T-helper 2 cell treated with Interferon-gamma antibody and Interleukin-4, amounts not matched to agents 100 ng/mL and 5 ng/mL, for 36 hours (primary cell): ENCODE data around the gene PAPOLG. TPM values are rescaled to one million over a fixed set of nuclear protein-coding genes. Genes with fewer than 3 reads are reported as not detected.

Experiments
- intact Hi-C: fragments of 100-400 bp; cut with micrococcal nuclease; formaldehyde crosslinking; loops from one replicate; pipeline ENCODE4 v1.15.1; 2023
- total RNA-seq: library from RNA; stranded (reverse); gene quantifications from 2 replicates; pipeline ENCODE4 v1.2.3, GENCODE V29; 2022

PAPOLG gene
- total RNA-seq, 1 donor from 2014 or later: 19.1 TPM

DNA sequence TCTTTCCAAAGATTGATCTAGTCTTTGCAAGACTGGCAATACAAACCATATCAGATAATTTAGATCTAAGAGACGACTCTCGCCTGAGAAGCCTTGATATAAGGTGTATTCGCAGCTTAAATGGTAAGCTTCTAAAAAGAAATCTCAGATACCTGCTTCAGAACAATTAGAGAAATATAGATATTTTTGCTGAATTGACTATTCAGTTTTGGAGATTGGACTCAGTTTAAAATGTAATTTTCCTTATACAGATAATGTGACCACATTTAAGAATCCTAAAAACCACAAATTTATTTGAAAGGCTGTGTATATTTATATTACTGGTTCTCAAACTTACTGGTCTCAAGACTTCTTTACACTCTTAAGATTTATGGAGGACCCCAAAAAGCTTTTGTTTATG lies 15.4 kb downstream of the PAPOLG start:
- intact Hi-C loops: no loop called here

DNA sequence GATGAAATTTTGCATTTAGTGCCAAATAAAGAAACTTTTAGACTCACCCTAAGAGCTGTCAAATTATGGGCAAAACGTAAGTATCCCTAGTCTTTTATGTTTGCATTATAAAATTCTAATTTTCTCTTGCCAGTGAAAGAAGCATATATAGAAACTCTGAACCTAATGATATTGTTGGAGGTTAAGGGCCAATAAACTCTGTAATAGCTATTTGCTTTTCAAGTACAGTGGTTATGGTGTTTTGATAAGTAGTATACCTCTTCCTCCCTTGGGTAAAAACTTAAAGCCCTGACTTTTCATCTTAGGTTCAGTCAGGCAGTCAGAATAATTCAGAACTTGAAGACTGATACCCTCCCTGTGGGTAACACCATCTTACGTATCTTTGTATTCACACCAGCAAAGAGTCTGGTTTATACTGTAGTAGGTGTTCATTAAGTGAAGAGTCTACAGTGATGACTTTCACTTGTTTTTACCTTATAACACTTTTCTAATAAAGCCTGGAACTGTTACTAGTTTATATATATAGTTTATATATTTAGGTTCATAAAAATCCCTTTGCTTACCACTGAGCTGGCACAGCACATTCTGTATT lies 19.1 kb downstream of the PAPOLG start:
- intact Hi-C loops: no loop called here

DNA sequence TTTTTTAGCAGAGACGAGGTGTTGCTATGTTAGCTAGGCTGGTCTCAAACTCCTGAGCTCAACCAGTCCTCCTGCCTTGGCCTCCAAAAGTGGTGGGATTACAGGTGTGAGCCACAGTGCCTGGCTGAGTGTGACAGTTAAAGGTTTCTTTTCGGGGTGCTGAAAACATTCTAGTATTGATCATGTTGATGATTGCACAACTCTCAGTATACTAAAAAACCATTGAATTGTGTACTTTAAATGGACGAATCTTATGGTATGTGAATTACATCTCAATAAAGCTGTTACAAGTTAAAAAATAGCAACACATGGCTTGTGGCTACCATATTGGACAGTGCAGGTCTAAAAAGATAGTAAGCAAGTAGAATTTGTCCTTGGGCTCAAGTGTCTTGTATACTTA lies 22.3 kb downstream of the PAPOLG start:
- intact Hi-C loops: no loop called here

- intact Hi-C loops: no loop called here
Measured at GRCh38 chr2:60779426-60779825, 23.4 kb downstream of the PAPOLG start.

DNA sequence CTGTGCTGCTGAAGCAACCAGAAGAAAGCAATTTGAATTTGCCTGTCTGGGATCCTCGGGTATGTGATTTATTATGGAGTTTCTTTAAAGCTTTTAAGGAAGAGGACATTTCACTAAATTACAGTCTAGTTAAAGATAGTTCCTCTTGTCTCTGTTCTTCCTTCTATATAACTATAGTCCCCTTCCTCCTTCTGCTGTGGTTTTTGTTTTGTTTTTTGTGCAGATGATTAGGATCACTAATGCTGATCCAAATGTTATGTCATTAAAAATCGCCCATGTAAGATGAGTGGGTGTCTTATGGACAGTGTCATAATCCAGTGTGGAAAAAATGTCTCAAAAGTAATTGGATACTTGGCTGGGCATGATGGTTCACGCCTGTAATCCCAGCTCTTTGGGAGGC lies 24.7 kb downstream of the PAPOLG start:
- intact Hi-C loops: no loop called here

GRCh38 chr2:60793169-60793568 lies 37.1 kb downstream of the PAPOLG start:
- intact Hi-C loops: no loop called here

DNA sequence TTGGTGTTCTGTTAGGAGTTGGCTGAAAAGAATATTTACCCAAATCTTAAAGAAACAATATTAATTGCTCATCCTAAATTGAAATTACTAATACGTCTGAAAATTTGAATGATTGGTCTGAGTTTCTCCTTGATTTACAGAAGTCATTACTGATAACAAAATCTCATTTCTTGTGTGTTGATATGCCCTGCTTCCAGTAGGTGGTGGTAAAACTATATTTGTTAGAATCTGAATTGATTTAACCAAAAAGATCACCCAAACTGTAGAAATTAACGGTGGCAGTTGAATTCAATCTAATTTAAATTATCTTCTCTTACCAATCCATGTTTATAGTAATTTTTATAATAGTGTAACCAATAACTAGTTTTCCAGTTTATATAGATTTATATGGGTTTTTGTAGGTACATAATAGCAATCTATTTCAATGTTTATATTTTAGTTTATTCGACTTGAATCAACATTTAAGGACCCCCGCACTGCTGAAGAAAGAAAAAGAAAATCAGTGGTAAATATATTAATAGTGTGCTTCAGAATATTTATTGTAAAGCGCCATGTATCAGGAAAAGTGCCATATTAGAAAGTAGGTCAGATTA lies 38.3 kb downstream of the PAPOLG start:
- intact Hi-C loops: loop anchor here (1.0 kb wide), 1 partner anchor 205 kb away; no protein-coding TSS in a partner anchor

- intact Hi-C loops: no loop called here
Measured at GRCh38 chr2:60796573-60797509, 40.8 kb downstream of the PAPOLG start.

- intact Hi-C loops: no loop called here
Measured at GRCh38 chr2:60804473-60804872, 48.4 kb downstream of the PAPOLG start.

- intact Hi-C loops: loop anchor here (5.0 kb wide), 1 partner anchor 49 kb away; the partner anchor contains the start of gene PAPOLG
Measured at GRCh38 chr2:60806595-60806987, 50.5 kb downstream of the PAPOLG start.

GRCh38 chr2:60806988-60807681 lies 51.1 kb downstream of the PAPOLG start:
- intact Hi-C loops: loop anchor here (5.0 kb wide), 1 partner anchor 50 kb away; the partner anchor contains the start of gene PAPOLG

DNA sequence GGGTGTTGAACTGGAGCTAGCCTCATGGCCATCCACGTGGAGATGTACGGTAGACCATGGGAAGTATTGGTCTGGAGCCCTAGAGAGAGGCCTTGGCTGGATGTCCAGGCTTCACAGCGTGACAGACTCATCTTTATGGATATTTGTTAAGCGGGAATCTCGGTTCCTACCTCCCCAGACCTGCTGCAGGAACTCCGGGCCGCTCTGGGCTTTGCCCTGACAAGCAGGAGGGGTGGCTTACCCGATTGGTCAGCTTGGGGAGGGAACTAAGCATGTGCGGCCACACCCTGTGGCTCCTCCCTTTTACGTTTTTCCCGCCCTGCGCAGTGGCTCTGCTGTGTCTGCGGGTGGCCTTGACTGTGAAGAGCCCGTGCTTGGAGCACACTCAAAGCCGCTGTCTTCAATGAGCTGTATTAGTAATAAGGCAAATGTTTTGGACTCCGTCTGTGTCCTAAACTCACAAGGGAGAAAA lies 52.3 kb downstream of the PAPOLG start:
- intact Hi-C loops: loop anchor here (5.0 kb wide), 1 partner anchor 51 kb away; the partner anchor contains the start of gene PAPOLG

DNA sequence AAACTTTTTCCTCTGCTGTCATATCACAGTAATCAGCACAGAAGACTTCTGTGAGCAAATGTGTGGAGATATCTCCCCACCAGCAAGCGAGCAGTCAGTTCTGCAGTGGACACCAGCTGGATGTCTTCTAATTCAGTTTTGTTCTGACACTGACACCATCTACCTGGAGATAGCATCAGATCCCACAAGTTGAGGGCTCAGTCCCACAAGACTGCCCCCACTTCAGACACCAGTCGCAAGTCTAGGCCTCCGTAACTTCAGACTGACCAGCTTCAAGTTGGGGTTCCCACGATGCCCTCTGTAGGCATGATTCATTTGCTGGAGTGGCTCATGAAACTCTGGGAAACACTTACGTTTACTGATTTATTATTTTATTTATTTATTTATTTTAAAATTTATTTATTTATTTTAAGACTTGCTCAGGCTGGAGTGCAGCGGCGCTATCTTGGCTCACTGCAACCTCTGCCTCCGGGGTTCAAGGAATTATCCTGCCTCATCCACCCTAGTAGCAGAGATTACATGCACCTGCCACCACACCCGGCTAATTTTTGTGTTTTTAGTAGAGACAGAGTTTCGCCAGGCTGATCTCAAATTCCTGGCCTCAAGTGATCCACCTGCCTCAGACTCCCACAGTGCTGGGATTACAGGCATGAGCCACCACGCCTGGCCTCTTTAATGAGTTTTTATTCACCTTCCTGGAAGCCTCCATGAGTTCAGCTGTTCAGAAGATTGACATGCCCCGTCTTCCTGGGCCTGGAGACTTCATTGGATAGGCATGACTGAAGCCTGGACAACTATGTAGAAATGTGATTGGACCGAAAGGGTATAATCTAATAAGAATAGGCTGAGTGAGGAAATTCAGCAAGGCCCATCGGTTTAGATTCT lies 55.7 kb downstream of the PAPOLG start:
- intact Hi-C loops: no loop called here

DNA sequence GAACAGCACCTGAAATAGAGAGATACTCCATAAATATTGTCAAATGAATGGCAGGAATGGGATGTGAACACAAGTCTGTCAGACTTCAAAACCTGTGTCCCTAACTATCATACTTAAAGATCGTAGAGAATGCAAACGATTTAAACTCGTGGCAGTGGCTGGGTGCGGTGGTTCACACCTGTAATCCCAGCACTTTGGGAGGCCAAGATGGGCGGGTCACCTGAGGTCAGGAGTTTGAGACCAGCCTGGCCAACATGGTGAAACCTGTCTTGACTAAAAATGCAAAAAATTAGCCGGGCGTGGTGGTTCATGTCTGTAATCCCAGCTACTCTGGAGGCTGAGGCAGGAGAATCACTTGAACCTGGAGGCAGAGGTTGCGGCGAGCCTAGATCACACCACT lies 61.1 kb downstream of the PAPOLG start:
- intact Hi-C loops: loop anchor here (5.0 kb wide), 1 partner anchor 360 kb away; no protein-coding TSS in a partner anchor

DNA sequence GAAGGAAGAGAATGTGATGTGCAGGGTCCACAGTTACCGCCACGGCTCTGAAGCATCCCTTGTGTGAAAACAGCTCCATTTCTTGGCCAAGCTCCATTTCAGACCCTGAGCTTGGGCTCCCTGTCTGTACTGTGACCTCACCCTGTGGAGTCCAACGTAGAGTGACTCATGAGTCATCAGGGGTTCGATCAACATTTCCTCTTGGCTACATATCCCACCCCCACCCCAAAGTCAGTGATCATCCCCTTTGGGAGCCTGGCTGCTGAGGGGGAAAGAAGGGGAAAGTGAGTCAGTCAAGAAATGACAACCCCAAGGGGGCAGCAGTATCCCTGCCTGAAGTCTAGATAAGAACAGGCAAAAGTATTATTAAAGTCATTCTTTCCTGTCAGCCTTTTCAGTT lies 62.2 kb downstream of the PAPOLG start:
- intact Hi-C loops: loop anchor here (5.0 kb wide), 1 partner anchor 359 kb away; no protein-coding TSS in a partner anchor

GRCh38 chr2:60819155-60819862 lies 63.2 kb downstream of the PAPOLG start:
- intact Hi-C loops: loop anchor here (1.0 to 5.0 kb wide), 2 partner anchors 62 to 358 kb away; partner anchors contain the start of gene REL

DNA sequence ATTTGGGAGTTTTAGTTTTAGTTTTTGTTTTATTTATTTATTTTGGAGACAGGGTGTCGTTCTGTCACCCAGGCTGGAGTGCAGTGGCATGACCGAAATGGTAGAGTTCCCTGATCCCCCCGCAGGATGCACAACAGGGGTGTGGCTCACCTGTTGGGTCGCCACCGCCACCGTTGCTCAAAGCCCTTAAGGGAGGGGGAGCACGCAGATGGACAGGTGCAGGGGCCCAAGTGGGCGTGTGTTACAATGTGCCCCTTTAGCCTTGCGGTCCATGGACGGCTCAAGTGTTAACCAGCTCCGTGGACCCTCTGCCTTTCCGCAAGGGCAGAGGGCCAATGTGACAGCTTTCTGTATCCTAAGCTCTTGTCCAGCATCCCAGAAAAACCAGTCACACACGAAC lies 63.9 kb downstream of the PAPOLG start:
- intact Hi-C loops: loop anchor here (1.0 to 5.0 kb wide), 2 partner anchors 61 to 357 kb away; partner anchors contain the start of gene REL

- intact Hi-C loops: no loop called here
Measured at GRCh38 chr2:60820416-60821132, 64.5 kb downstream of the PAPOLG start.

DNA sequence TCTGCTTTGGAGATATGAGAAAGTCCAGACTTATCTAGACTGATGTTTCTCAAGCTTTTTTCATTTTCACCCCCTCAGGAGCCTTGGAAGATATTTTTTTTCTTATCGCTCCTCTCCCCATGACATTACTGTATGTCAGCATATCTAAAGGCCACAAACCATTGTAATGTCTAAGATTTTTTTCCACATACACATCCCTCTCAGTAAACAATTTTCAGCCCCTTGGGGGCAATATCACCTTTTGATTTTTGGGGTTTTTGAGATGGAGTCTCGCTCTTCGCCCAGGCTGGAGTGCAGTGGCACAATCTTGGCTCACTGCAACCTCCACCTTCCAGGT lies 65.0 kb downstream of the PAPOLG start:
- intact Hi-C loops: no loop called here
